NCI-H510A (cell line): ENCODE data around the gene AADACL2.
"Not testable (repeated sequence)": the region's sequence is repeated elsewhere in the genome, so short reads cannot be mapped to it uniquely, and the experiment has no call there.

Experiments used
- DNase-seq: peaks from one replicate; lab custom pipeline; 2025; lab: John Stamatoyannopoulos, UW

Gene AADACL2, protein sequence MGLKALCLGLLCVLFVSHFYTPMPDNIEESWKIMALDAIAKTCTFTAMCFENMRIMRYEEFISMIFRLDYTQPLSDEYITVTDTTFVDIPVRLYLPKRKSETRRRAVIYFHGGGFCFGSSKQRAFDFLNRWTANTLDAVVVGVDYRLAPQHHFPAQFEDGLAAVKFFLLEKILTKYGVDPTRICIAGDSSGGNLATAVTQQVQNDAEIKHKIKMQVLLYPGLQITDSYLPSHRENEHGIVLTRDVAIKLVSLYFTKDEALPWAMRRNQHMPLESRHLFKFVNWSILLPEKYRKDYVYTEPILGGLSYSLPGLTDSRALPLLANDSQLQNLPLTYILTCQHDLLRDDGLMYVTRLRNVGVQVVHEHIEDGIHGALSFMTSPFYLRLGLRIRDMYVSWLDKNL

DNA sequence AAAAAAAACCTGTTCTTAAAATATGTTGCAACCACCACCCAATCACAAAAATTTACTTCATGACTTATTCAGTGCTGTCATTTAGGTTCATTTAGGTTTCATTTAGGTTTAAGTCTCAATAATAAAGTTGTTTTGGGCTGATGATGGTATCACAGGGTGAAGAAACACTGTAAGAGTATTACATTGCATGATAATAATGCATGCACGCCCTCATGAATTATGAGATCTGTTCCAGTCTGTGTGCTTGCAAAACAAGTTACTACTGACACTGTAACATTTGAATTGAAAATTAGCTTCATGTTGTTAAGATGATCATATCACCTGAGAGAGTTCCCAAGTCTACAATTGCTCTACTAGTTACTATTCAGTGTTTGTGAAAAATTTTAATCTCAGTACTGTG is at the start of gene AADACL2:
Gene AADACL2, plus strand, starts transcription at position 315 of the 400 bp plus-strand sequence. CDS start 109 bp downstream, outside the sequence.
- no peak for DNase-seq

DNA sequence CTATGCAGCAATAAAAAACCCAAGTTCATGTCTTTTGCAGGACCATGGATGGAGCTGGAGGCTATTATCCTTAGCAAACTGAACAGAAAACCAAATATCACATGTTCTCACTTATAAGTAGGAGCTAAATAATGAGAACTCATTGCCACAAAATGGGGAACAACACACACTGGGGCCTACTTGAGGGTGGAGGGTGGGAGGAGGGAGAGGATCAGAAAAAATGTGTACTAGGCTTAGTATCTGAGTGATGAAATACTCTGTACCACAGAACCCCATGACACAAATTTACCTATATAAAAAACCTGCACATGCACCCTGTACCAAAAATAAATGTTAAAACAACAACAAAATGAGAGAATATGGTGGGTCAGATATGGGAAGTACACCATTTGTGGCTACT is 49.6 kb upstream of the AADACL2 start:
- DNase-seq = no peak

DNA sequence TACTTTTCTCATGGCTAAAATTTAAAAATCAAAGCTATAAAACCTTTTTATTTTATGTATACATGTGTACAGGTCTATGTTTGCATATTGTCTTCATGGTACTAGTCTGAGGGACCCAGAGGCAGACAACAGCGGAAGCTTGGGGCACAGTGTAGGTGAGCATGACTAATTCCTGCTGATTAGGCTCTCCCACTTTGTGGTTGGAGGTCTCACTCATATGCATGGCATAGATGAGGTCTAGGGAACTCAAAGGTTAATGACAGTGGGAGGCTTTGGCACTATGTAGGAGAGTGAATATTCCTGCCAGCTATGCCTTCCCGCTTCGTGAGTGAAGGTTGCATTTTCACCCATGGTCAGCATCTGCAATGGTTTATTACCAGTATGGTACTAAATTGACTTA is 47.5 kb upstream of the AADACL2 start:
- no peak for DNase-seq

DNA sequence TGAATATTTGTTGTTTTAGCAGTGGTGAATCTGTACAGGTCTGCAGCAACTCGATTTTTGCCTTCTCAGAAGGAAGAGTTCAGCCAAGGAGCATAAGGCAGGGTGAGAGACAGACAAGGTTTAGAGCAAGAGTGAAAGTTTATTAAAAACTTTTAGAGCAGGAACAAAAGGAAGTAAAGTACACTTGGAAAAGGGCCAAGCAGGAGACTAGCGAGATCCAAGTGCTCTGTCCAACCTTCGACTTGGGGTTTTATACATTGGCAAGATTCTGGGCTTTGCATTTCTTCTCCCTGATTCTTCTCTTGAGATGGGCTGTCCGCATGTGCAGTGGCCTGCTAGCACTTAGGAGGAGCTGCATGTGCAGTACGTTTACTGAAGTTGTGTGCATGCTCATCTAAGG is 46.7 kb upstream of the AADACL2 start:
- no peak for DNase-seq

DNA sequence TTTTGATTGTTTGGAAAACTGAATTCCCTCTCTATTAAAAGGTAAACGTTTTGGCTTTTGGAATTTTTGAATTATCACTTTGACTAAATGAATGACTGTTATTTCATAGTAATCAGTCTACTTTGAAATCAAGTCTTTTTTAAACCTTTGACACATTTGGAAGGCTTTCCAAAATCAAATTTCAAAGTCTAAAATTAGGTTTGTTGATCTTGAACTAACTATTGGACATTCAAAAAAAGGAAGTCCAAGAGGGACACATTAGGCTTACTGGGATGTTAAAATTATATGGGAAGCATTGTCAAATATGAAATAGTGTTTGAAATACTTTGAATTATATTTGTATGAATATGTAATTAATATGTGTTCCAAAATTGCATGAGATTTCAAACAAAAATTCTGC is 45.2 kb upstream of the AADACL2 start:
- DNase-seq = no peak

DNA sequence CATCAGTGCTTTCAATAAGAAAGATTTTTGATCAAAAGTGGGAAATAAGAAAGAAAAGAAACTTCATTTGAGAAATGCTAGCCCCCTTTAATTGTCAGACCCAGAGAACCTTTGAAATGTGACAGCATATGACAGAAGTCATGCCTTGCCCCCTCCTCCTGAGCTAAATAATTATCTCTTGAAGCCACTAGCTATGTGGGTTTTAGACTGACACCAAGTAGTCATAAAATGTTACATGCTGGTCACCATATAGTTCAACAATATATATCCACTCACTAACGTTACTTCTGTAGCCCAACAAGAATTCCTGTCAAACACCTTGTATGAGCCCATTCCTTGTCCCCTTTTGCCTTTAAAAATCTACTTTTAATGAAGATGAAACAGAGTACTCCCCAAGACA is 43.1 kb upstream of the AADACL2 start:
- no peak for DNase-seq

DNA sequence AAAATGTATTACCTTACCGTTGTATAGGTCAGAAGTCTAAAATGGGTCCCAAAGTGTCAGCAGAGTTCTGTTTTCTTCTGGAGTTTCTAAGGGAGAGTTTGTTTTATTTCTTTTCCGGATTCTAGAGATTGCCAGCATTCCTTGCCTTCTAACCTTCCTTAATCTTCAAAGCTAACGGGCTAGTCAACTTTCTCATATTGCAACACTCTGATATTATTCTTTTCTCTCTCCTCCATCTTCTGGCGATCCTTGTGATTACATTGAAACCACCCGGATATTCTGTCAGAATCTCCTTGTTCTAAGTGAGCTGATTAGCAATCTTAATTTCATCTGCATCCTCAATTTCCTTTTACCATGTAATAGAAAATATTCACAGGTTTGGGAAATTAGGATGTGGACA is 36.2 kb upstream of the AADACL2 start:
- no peak for DNase-seq

DNA sequence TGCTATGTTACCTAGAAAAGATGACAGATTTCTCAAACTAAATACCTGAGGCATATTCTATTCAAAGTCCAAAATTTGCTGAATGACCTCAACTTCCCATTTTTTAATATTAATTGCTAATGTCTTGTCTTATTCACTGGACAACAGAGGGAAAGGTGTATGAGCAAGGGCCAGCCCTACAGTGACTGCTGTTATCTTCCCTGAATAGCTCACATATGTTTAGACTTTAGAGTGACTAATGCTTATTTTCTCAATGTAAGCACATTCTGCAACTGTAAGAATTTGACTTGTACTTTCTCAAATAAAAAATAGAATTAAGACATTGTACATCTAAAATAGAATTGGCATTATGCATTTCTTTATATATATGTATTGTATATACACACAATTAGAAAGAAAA is 26.5 kb upstream of the AADACL2 start:
- DNase-seq = no peak

DNA sequence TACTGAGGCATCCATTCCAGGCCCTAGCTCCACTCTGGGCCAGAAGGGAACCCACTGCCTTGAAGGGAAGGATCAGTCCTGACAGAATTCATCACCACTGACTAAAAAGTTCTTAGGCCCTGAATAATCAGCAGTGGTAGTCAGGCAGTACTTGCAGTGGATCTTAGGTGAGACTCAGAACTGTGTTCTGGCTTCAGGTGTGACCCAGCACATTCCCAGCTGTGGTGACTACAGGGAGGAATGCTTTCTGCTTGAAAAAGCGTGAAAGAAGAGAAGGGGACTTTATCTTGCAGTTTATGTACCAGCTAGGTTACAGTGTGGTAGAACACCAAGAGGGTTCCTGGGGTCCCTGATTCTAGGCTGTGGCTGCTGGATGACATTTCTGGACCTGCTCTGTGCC is 24.9 kb upstream of the AADACL2 start:
- DNase-seq = no peak

DNA sequence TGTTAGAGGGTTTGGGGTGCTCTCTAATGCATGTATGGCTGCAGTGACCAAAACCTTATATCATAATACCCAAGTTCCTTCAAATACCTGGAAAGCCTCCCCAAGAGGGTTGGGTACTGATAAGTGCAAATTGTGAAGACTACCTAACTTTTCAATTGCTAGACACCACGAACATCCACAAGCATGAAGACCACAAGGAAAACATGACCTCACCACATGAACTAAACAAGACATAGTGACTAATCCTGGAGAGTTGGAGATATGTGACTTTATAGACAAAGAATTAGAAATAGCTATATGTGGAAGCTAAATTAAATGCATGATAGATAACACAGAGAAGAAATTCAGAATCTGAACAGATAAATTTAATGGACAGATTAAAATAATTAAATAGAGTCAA is 23.9 kb upstream of the AADACL2 start:
- no peak for DNase-seq

DNA sequence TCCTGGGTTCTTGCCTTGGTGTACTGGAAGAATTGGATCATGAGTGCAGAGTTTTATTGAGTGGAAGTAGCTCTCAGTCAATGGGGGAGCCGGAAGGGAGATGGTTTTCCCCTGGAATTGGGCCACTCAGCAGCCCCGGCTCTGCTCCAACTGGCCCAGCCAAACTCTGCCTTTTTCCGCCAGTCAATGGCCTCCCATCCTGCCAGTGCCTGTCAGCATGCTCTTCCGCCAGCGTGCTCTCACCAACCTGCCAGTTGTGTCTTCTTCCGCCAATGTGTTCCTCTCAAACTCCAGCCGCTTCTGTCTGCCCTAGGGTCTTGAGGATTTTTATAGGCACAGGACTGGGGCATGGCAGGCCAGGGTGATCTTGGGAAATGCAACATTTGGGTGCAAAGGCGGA is 12.4 kb upstream of the AADACL2 start:
- no peak for DNase-seq

DNA sequence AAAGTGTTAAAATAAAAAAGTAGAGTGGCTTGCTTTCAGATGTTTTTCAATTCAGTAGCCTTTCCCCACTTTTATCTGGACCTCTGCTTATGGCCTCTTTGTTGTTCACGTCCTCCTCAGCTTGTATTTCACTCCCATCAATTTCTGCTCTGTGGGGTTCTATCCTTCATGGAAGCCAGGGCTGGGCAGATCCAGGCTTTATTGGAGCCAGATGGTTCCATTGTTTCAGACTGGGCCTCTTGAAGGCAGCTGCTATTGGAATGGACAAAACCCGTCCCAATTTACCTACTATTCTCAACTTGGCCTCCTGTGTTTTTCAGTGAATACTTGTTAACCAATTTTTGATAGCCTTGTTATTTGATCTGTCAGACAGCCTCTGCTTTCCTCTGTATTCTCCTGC is 10.9 kb upstream of the AADACL2 start:
- no peak for DNase-seq

DNA sequence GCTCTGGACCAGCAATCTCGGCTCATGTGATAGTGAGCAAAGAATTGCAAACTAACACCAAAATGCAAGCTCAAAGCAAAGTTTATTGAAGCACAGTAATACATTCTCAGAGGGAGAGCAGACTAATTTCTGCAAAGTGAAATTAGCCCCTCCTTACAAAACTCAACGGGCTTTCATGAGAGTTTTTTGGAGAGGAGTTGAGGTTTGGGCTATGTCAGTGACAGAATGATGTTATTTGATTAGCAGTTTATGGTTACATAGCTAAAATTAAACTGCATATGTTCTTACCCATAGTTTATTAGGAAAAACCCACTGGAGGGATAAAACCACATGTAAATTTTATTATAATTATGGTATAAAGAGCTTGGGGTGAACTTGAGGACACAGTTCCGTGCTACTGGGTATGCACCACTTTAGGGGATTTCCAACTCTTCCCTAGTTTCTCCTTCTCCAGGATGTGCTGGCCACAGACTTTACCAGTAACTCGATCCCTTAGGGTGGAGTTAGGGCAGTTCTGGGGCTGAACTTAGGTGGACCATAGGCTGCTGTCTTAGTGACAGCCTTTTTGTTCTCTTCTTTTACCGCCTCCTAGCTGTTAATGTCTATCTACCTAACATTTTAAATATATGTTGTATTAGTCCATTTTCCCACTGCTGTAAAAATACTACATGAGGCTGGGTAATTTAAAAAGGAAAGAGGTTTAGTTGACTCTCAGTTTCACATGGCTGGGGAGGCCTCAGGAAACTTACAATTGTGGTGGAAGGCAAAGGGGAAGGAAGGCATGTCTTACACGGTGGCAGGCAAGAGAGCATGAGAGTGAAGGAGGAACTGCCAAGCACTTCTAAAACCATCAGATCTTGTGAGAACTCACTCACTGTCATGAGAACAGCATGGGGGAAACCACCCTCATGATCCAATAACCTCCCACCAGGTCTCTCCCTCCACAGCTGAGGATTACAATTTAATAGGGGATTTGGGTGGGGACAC is 8.9 kb upstream of the AADACL2 start:
- no peak for DNase-seq

DNA sequence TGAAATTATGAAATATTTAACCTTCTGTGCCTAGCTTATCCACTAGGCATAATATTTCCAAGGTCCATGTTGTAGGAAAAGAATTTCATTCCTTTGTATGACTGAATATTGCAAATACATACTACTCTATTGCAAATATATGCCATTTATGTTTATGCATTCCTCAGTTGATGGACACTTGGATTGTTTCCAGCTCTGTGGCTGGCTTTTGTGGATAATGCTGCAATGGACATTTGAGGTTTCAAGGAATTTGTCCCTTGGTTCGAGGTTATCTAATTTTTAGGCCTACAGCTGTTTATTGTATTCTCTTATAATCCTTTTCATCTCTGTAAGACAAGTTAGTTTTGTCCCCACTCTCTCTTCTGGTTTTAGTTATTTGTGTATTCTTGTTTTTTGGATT is 7.7 kb upstream of the AADACL2 start:
- DNase-seq = no peak

DNA sequence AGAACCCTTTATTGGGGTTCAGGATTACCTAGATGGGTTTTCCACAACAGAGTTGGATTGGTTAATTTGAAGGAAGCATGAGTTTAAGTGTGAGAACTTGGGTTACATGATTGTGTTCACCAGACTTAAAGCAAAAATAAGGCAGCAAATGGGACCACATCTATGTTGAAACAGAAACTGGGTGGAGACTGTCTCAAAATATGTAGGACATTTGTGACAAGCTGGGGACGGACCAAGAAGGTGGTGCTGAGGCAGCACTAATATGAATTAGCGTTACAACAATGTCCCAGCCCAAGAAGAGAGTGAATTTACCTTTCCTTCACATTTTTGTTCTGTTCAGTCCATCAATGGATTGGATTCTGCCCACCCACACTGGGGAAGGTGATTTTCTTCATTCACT is 866 bp upstream of the AADACL2 start:
- DNase-seq = no peak

DNA sequence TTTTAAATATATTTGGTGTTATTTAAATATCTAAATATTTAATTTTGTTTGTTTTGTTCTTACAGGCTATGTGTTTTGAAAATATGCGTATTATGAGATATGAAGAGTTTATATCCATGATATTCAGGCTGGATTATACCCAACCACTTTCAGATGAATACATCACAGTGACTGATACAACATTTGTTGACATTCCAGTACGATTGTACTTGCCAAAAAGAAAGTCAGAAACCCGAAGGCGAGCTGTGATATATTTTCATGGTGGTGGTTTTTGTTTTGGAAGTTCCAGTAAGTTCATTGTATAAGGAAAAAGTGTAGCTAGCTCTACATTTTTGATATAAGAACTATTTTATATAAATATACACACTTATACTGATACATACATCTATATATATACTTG is 6.9 kb downstream of the AADACL2 start:
- no peak for DNase-seq

DNA sequence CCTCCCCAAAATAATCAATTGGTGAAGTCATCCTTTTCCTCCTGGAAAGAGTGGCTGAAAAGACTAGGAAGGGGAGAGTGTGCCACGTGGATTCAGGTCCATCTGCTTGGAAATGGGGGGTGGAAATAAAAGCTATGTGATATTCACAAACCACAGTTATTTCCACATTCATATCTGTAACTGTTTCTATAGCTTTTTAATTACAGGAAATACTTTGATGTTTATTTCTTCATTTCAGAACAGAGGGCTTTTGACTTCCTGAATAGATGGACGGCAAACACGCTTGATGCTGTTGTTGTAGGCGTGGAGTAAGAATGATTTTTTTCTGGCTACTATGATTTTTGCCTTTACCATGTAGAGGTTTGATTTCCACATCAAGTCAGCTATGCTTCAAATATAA is 10.1 kb downstream of the AADACL2 start:
- DNase-seq = no peak

DNA sequence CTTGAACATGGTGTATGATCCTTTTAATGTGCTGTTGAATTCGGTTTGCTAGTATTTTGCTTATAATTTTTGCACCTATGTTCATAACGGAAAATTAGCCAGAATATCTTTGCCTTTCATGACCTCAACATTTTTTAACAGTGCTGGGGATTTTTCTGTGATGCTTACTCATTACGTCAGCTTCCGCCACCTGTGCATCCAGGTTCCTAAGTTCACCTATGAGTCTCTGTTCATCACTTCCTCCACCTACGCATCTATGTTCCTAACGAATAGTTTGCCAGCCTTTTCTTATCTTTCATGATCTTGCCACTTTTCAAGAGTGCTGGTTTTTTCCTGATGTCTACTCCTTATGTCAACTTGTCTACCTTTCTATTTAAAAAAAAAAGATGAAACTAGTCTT is 16.5 kb downstream of the AADACL2 start:
- DNase-seq = no peak

DNA sequence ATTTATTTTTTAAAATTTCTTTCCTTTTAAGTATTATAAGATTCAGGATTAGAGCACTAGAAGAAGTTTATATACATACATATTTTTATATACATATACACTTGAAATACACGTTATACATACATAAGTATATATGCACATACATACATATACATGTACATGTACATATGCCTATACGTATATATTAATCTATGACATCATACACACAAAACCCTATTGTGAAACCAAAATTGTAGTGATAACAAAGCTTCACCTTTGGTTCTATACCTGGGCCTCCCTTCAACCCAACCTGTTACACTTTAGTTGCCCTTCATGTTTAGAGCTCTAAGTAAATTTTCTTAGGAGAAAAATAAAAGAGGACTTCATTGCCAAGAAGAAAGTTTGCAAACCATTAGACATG is 17.0 kb downstream of the AADACL2 start:
- no peak for DNase-seq

DNA sequence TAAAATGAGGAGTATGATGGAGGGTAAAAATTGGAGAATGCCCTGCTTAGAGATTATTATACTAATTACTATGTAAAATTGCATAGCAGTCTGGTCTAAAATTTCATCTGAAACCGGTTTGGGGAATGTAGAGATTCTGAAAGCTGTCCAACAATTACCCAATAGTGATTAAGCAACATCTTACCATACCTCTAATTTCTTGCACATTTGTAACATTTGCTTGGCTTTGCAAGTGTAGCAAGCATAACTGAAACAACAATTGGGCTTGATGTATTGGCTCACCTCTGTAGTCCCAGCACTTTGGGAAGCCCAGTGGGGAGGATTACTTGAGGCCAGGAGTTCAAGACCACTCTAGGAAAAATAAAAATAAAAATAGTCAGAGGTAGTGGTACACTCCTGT is 17.4 kb downstream of the AADACL2 start:
- no peak for DNase-seq

DNA sequence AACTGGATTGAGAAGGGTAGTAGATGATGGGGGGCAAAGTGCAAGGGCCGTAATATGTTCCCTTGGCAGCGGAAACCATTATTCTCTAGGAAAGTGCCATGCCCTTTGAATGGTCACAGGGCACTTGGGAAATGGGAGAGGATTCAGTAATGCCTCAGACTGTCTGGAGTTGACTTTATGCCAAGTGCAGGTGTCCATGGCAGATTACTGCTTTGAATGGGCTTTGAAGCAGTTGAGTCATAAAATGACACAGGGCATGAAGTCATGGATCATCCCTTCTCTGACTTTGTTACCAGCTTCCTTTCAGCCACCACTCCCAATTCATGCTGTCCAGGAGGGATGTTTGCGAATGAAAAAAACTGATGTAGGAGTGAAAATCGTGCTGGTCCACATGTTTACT is 20.1 kb downstream of the AADACL2 start:
- no peak for DNase-seq

DNA sequence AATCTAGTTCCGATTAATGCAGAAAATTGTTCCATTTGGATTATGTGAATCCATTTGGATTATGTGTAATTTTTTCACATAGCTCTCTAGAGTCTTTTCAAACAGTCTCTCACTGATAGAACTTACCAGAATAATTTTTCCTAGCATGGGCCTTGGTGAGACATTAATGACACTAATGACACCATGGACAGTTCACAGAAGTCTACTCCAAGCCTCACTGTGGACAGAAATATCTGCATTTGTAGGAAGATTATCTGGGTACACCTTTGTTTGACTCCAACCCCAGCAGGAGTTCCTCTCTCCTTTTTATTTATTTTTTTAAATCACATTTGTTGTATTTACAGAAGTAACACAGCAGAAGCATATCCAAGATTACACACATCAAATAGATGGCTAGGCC is 27.9 kb downstream of the AADACL2 start:
- no peak for DNase-seq

DNA sequence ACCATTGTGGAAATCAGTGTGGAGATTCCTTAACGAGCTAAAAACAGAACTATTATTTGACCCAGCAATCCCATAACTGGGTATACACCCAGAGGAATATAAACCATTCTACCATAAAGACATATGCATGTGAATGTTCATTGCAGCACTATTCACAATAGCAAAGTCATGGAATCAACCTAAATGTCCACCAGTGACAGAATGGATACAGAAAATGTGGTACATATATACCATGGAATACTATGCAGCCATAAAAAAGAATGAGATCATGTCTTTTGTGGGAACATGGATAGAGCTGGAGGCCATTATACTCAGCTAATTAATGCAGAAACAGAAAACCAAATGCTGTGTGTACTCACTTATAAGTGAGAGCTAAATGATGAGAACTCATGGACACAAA is 31.0 kb downstream of the AADACL2 start:
- not testable (repeated sequence) for DNase-seq
